HG03108 (cell line): ENCODE measurements around the gene NFIC.

ENCODE experiments used
- ATAC-seq: cut with Tn5 transposase; IDR thresholded peaks from one replicate; pipeline ENCODE4 v1.9.1; 2021; ENCODE audit warnings: moderate library complexity; ENCODE audit not compliant: unreplicated experiment

NFIC gene

GRCh38 chr19:3481241-3482090 lies 115.1 kb downstream of the NFIC start:
- no peak for ATAC-seq

GRCh38 chr19:3482507-3483225 lies 116.3 kb downstream of the NFIC start:
- no peak for ATAC-seq

GRCh38 chr19:3483226-3483628 lies 116.8 kb downstream of the NFIC start, which contains the start of gene SMIM44:
Gene SMIM44, minus strand, starts transcription at chr19:3483441. Its CDS starts 38 bp downstream, at chr19:3483403.
- ATAC-seq, result no peak

- ATAC-seq, result no peak
These were observed 125.2 kb downstream of the NFIC start for GRCh38 chr19:3491396-3492119.

GRCh38 chr19:3492131-3492839 lies 125.9 kb downstream of the NFIC start:
- ATAC-seq, result no peak

GRCh38 chr19:3492919-3493318 lies 126.5 kb downstream of the NFIC start:
- ATAC-seq, result no peak

GRCh38 chr19:3493651-3494050 lies 127.3 kb downstream of the NFIC start:
- ATAC-seq, result no peak

- ATAC-seq, result no peak
These were observed 127.7 kb downstream of the NFIC start for GRCh38 chr19:3494051-3494450.

- no peak for ATAC-seq
These were observed 128.2 kb downstream of the NFIC start for GRCh38 chr19:3494559-3494958.

- no peak for ATAC-seq
These were observed 130.2 kb downstream of the NFIC start for GRCh38 chr19:3496392-3497273.

- ATAC-seq, result no peak
These were observed 131.6 kb downstream of the NFIC start for GRCh38 chr19:3497757-3498520.

GRCh38 chr19:3499738-3500428 lies 133.5 kb downstream of the NFIC start:
- ATAC-seq, result no peak

- peak; percentile 84 for ATAC-seq
These were observed 134.2 kb downstream of the NFIC start, which contains the start of gene DOHH for GRCh38 chr19:3500429-3501101. Gene DOHH, minus strand, starts transcription at chr19:3500674. Its CDS starts 3,860 bp downstream, at chr19:3496814.

- no peak for ATAC-seq
These were observed 135.4 kb downstream of the NFIC start for GRCh38 chr19:3501780-3502179.

GRCh38 chr19:3503036-3503572 lies 136.7 kb downstream of the NFIC start:
- no peak for ATAC-seq

- no peak for ATAC-seq
These were observed 138.4 kb downstream of the NFIC start for GRCh38 chr19:3504735-3505134.

GRCh38 chr19:3505598-3506383 lies 139.4 kb downstream of the NFIC start, which contains the start of gene FZR1:
Gene FZR1, plus strand, starts transcription at chr19:3506311. Its CDS starts 16,679 bp downstream, at chr19:3522990.
- ATAC-seq, result peak; percentile 83
